ENCODE measurements around the gene HGS.

GRCh38 chr17:81738801-81739393 lies 55.1 kb downstream of the HGS start:
- TF ChIP-seq, protein P1, sequence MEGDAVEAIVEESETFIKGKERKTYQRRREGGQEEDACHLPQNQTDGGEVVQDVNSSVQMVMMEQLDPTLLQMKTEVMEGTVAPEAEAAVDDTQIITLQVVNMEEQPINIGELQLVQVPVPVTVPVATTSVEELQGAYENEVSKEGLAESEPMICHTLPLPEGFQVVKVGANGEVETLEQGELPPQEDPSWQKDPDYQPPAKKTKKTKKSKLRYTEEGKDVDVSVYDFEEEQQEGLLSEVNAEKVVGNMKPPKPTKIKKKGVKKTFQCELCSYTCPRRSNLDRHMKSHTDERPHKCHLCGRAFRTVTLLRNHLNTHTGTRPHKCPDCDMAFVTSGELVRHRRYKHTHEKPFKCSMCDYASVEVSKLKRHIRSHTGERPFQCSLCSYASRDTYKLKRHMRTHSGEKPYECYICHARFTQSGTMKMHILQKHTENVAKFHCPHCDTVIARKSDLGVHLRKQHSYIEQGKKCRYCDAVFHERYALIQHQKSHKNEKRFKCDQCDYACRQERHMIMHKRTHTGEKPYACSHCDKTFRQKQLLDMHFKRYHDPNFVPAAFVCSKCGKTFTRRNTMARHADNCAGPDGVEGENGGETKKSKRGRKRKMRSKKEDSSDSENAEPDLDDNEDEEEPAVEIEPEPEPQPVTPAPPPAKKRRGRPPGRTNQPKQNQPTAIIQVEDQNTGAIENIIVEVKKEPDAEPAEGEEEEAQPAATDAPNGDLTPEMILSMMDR (IDR thresholded peaks at IDR 0.05; ENCODE audit: poor library complexity), result no peak
- TF ChIP-seq EZH2phosphoT487 (IDR thresholded peaks at IDR 0.05; ENCODE audit: low read depth, severe bottlenecking, unreplicated experiment), result no peak
- no peak for TF ChIP-seq EZH2 (IDR thresholded peaks at IDR 0.05; ENCODE audit: borderline replicate concordance)
